ENCODE data around the gene ZMAT5.

The ZMAT5 gene

GRCh38 chr22:29702931-29703501 lies 63.8 kb downstream of the ZMAT5 start:
- Histone ChIP-seq H3K36me3 (ENCODE audit: control insufficient read depth, insufficient read depth, low read length, severe bottlenecking) (peaks cover under 1% of the 10 kb centered on the region), H3K27me3 (replicated peaks; ENCODE audit: control insufficient read depth, insufficient read depth, low read length) (peaks cover 33% of the 10 kb centered on the region), H3K4me3 (ENCODE audit: low read length) (no peak overlapping the region), H3K9me3 (ENCODE audit: control insufficient read depth, low read length) (no peaks in the 10 kb centered on the region), H3K9ac (ENCODE audit: low read length) (no peak overlapping the region), H3K4me1 (ENCODE audit: control insufficient read depth, insufficient read depth, low read length) (peaks cover 30% of the 10 kb centered on the region)
- no peak for DNase-seq (ENCODE audit: low read depth)

DNA sequence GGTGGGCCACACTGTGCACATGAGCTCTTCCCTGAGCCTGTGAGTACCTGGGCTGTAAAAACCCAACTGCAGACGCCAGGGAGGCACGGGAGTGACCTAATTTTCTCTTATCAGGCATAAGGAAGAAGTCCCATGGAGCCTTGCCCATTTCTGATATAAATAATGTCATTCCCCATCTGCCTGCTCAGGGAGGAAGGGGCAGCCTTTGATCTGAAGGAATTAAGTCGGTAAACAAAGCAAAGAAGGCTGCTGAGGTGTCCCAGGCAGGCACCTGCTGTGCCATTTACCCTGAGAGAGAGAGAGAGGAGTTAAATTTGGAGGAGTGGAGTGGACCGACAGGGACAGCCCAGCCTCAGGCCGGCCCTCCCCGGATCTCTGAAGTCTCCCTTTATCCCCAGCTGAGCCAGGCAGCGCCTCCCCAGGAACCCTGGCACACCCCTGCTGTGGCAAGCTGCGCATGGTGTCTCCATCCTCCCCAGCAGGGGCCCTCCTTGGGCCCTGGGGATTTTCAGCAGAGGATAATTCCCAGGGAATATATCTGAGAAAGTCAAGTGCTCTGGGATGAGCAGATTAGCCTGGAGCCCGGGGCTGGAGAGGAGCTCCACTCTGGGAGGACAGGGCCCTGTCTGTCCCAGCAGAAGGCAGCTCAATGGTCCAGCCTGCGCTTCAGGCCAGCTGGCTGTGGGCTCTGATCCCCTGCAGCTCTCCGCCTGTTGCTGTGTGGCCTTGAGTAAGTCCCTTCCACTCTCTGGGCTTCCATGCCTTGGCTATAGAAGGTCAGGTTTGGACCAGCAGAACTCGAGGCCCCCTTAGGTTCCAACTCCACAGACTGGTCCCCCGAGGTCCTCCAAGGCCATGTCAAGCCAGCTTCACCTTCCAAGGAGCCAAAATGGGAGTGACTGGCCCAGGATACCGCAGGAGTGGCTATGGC lies 64.5 kb downstream of the ZMAT5 start:
- no peak for DNase-seq (ENCODE audit: low read depth)
- no peak overlapping the region for H3K4me3 ChIP-seq (ENCODE audit: low read length)
- H3K9me3 ChIP-seq (ENCODE audit: control insufficient read depth, low read length) = no peaks in the 10 kb centered on the region
- peaks cover 26% of the 10 kb centered on the region for H3K27me3 ChIP-seq (replicated peaks; ENCODE audit: control insufficient read depth, insufficient read depth, low read length)
- H3K9ac ChIP-seq (ENCODE audit: low read length) = no peak overlapping the region
- H3K4me1 ChIP-seq (ENCODE audit: control insufficient read depth, insufficient read depth, low read length) = peaks cover 30% of the 10 kb centered on the region
- peaks cover 6% of the 10 kb centered on the region for H3K36me3 ChIP-seq (ENCODE audit: control insufficient read depth, insufficient read depth, low read length, severe bottlenecking)

- Histone ChIP-seq H3K9ac (ENCODE audit: low read length) (no peak overlapping the region), H3K4me1 (ENCODE audit: control insufficient read depth, insufficient read depth, low read length) (peaks cover 30% of the 10 kb centered on the region), H3K4me3 (ENCODE audit: low read length) (no peak overlapping the region), H3K36me3 (ENCODE audit: control insufficient read depth, insufficient read depth, low read length, severe bottlenecking) (peaks cover 7% of the 10 kb centered on the region), H3K27me3 (replicated peaks; ENCODE audit: control insufficient read depth, insufficient read depth, low read length) (peaks cover 17% of the 10 kb centered on the region), H3K9me3 (ENCODE audit: control insufficient read depth, low read length) (no peaks in the 10 kb centered on the region)
- no peak for DNase-seq (ENCODE audit: low read depth)
These were observed 65.4 kb downstream of the ZMAT5 start for GRCh38 chr22:29701155-29701999.

DNA sequence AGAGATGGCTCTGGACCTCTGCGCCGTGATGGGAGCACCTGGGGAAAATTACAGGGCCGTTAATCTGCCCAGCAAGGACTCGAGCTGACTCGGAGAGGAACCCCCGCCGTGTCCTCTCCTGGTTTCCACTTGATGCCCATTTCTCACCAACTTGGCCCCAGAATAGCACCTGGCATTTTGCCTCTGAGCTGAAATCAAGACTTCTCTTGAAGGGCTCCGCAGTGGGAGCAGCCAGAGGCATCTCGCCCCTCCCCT lies 66.0 kb downstream of the ZMAT5 start:
- H3K36me3 ChIP-seq (ENCODE audit: control insufficient read depth, insufficient read depth, low read length, severe bottlenecking) = peaks cover 12% of the 10 kb centered on the region
- no peaks in the 10 kb centered on the region for H3K9me3 ChIP-seq (ENCODE audit: control insufficient read depth, low read length)
- DNase-seq (ENCODE audit: low read depth) = no peak
- H3K27me3 ChIP-seq (replicated peaks; ENCODE audit: control insufficient read depth, insufficient read depth, low read length) = peaks cover 12% of the 10 kb centered on the region
- no peak overlapping the region for H3K9ac ChIP-seq (ENCODE audit: low read length)
- peaks cover 30% of the 10 kb centered on the region for H3K4me1 ChIP-seq (ENCODE audit: control insufficient read depth, insufficient read depth, low read length)
- no peak overlapping the region for H3K4me3 ChIP-seq (ENCODE audit: low read length)

DNA sequence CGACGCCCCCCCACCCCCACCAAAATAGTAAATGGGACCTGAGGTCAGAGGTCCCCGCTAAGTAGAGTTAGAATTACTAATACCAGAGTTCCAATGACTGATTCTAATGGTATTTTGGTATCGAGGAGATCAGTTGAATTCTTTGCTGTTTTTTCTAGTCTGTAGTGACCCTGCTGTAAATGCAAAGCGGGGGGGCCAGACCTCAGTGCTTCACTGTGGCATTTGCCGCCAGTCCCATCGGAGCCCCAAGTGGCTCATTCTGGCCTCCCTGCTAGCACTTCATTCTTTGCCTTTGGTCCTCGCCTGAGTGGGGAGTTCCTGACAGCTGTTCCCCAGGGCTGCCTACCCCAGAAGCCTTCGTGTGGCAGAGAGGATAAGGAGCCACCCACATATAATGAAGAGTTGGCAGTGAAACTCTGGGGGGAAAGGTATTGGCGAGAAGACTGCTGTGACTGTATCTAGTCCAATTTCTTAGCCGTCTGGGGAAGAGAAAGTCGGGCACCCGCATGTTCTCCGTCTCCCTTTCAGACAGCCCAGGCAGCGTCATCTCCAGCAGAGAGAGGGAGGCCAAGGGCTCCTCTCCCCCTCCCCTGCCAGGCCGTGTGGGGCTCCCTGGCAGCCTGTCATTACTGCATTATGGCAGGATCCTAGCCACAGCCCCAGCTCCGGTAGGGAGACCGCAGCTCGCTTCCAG lies 66.5 kb downstream of the ZMAT5 start:
- Histone ChIP-seq H3K4me3 (ENCODE audit: low read length) (no peak overlapping the region), H3K27me3 (replicated peaks; ENCODE audit: control insufficient read depth, insufficient read depth, low read length) (peaks cover 10% of the 10 kb centered on the region), H3K4me1 (ENCODE audit: control insufficient read depth, insufficient read depth, low read length) (peaks cover 30% of the 10 kb centered on the region), H3K9ac (ENCODE audit: low read length) (no peak overlapping the region), H3K36me3 (ENCODE audit: control insufficient read depth, insufficient read depth, low read length, severe bottlenecking) (peaks cover 16% of the 10 kb centered on the region), H3K9me3 (ENCODE audit: control insufficient read depth, low read length) (no peaks in the 10 kb centered on the region)
- no peak for DNase-seq (ENCODE audit: low read depth)

- H3K27me3 ChIP-seq (replicated peaks; ENCODE audit: control insufficient read depth, insufficient read depth, low read length) = peaks cover 1% of the 10 kb centered on the region
- no peak overlapping the region for H3K4me3 ChIP-seq (ENCODE audit: low read length)
- no peak for DNase-seq (ENCODE audit: low read depth)
- peaks cover 36% of the 10 kb centered on the region for H3K4me1 ChIP-seq (ENCODE audit: control insufficient read depth, insufficient read depth, low read length)
- H3K9ac ChIP-seq (ENCODE audit: low read length) = no peak overlapping the region
- H3K9me3 ChIP-seq (ENCODE audit: control insufficient read depth, low read length) = no peaks in the 10 kb centered on the region
- peaks cover 31% of the 10 kb centered on the region for H3K36me3 ChIP-seq (ENCODE audit: control insufficient read depth, insufficient read depth, low read length, severe bottlenecking)
These were observed 68.8 kb downstream of the ZMAT5 start for GRCh38 chr22:29697853-29698598.

GRCh38 chr22:29695129-29695926 lies 71.5 kb downstream of the ZMAT5 start:
- no peak overlapping the region for H3K4me3 ChIP-seq (ENCODE audit: low read length)
- H3K4me1 ChIP-seq (ENCODE audit: control insufficient read depth, insufficient read depth, low read length) = peaks cover 31% of the 10 kb centered on the region
- no peak overlapping the region for H3K9ac ChIP-seq (ENCODE audit: low read length)
- H3K9me3 ChIP-seq (ENCODE audit: control insufficient read depth, low read length) = no peaks in the 10 kb centered on the region
- H3K27me3 ChIP-seq (replicated peaks; ENCODE audit: control insufficient read depth, insufficient read depth, low read length) = no peaks in the 10 kb centered on the region
- DNase-seq (ENCODE audit: low read depth) = no peak
- peaks cover 36% of the 10 kb centered on the region for H3K36me3 ChIP-seq (ENCODE audit: control insufficient read depth, insufficient read depth, low read length, severe bottlenecking)

- H3K36me3 ChIP-seq (ENCODE audit: control insufficient read depth, insufficient read depth, low read length, severe bottlenecking) = peaks cover 36% of the 10 kb centered on the region
- DNase-seq (ENCODE audit: low read depth) = no peak
- H3K27me3 ChIP-seq (replicated peaks; ENCODE audit: control insufficient read depth, insufficient read depth, low read length) = no peaks in the 10 kb centered on the region
- peaks cover 28% of the 10 kb centered on the region for H3K4me1 ChIP-seq (ENCODE audit: control insufficient read depth, insufficient read depth, low read length)
- no peak overlapping the region for H3K9ac ChIP-seq (ENCODE audit: low read length)
- H3K4me3 ChIP-seq (ENCODE audit: low read length) = no peak overlapping the region
- H3K9me3 ChIP-seq (ENCODE audit: control insufficient read depth, low read length) = no peaks in the 10 kb centered on the region
These were observed 73.1 kb downstream of the ZMAT5 start for GRCh38 chr22:29693671-29694070.

- no peaks in the 10 kb centered on the region for H3K9me3 ChIP-seq (ENCODE audit: control insufficient read depth, low read length)
- H3K27me3 ChIP-seq (replicated peaks; ENCODE audit: control insufficient read depth, insufficient read depth, low read length) = no peaks in the 10 kb centered on the region
- peaks cover 40% of the 10 kb centered on the region for H3K36me3 ChIP-seq (ENCODE audit: control insufficient read depth, insufficient read depth, low read length, severe bottlenecking)
- H3K9ac ChIP-seq (ENCODE audit: low read length) = no peak overlapping the region
- DNase-seq (ENCODE audit: low read depth) = no peak
- H3K4me3 ChIP-seq (ENCODE audit: low read length) = no peak overlapping the region
- H3K4me1 ChIP-seq (ENCODE audit: control insufficient read depth, insufficient read depth, low read length) = peaks cover 28% of the 10 kb centered on the region
These were observed 73.6 kb downstream of the ZMAT5 start for GRCh38 chr22:29693161-29693560.

- H3K27me3 ChIP-seq (replicated peaks; ENCODE audit: control insufficient read depth, insufficient read depth, low read length) = no peaks in the 10 kb centered on the region
- peaks cover 39% of the 10 kb centered on the region for H3K36me3 ChIP-seq (ENCODE audit: control insufficient read depth, insufficient read depth, low read length, severe bottlenecking)
- no peak overlapping the region for H3K9ac ChIP-seq (ENCODE audit: low read length)
- DNase-seq (ENCODE audit: low read depth) = no peak
- H3K9me3 ChIP-seq (ENCODE audit: control insufficient read depth, low read length) = no peaks in the 10 kb centered on the region
- H3K4me1 ChIP-seq (ENCODE audit: control insufficient read depth, insufficient read depth, low read length) = peaks cover 28% of the 10 kb centered on the region
- no peak overlapping the region for H3K4me3 ChIP-seq (ENCODE audit: low read length)
These were observed 74.5 kb downstream of the ZMAT5 start for GRCh38 chr22:29692327-29692640.

Data from adipocyte (in vitro differentiated cells).